ENCODE measurements around the gene GNA12. TPM values are rescaled to one million over a fixed set of nuclear protein-coding genes. Genes with fewer than 3 reads are reported as not detected.
A peak's percentile ranks its signal among the peaks of the same experiment; 100 is the strongest.

GNA12 gene
- polyA plus RNA-seq, 3 donors = 36.8 to 46.9 (median 42.7) TPM

- no peak for DNase-seq (ENCODE audit: extremely low read depth in 1 of 11, low read depth in 9 of 11, low spot score in 4 of 11)
These were observed 6.0 kb upstream of the GNA12 start for GRCh38 chr7:2849941-2850766.

DNA sequence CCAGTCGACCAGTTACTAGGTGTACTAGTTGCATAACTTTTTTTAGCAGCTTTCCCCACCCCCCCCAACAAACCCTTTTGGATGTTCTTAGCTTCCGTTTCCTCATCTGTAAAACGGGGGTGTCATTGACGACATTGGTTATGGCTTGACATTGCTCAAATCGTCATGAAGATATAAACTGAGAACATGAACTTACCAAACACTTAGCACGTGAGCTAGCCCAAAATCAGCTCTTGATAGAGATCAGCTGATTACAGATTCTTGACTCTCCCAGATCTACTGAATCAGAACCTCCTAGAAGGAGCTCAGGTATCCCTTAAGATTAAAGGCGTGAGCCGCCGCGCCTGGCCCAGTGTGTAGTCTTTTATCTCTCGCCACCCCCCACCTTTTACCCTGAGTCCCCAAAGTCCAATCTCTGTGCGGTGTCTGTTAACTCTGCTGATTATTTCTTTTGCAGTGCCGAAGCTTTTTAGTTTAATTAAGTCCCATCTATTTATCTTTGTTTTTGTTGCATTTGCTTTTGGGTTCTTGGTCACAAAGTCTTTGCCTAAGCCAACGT lies 1.0 kb upstream of the GNA12 start:
- DNase-seq (ENCODE audit: extremely low read depth in 1 of 11, low read depth in 9 of 11, low spot score in 4 of 11) = no peak

DNA sequence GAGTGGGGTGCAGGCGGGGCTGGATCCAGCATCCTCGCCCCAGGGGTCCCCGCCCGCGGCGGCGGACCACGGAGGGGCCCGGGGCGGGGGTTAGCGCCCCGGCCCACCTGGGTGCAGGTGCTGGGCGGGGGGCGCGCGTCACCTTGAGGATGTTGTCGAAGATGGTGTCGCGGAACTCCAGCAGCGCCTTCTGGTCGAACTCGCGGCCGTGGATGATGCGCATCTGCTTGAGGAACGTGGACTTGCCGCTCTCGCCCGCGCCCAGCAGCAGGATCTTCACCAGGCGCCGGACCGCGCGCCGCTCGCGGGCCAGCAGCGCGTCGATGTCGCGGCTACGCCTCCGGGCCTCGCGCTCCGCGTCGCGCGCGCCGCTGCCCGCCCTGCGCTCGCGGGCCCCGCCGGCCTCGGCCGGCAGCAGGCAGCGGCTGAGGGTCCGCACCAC lies 376 bp downstream of the GNA12 start:
- DNase-seq (ENCODE audit: extremely low read depth in 1 of 11, low read depth in 9 of 11, low spot score in 4 of 11) = peak in 1 of 11 donors; percentile 34

DNA sequence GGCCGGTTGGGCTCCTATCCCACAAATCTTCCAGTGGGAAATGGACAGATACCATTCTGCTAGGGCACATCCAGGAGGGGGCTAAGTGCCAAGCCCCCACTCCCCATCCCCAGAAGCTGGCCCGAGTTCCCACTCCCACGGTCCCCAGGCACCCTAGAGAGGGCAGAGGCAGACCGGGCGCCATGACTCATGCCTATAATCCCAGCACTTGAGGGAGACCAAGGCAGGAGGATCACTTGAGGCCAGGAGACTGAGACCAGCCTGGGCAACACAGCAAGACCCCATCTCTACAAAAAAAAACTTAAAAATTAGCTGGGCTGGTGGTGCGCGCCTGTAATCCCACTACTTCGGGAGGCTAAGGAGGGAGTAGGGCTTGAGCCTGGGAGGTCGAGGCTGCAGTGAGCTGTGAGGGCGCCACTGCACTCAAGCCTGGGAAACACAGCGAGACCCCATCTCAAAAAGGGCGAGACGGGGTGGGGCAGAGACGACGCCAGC lies 870 bp downstream of the GNA12 start:
- no peak for DNase-seq (ENCODE audit: extremely low read depth in 1 of 11, low read depth in 9 of 11, low spot score in 4 of 11)

DNA sequence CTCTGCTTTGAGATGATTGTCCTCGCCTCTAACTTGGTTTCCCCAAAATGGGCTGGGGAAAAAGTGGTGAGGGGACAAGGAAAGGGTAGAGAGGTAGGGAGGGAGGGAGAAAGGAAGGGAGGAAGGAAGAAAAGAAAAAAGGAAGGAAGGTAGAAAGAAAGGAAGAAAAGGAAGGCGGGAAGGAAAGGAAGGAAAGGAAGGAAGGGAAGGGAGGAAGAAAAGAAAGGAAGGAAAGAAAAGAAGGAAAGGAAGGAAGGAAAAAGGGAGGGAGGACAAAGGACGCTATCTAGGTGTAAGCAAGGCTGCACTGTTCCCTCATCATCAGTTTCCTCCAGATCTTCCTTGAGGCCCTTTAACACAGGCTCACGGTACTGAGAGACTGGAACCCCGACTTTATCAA lies 2.2 kb downstream of the GNA12 start:
- DNase-seq (ENCODE audit: extremely low read depth in 1 of 11, low read depth in 9 of 11, low spot score in 4 of 11) = no peak

DNA sequence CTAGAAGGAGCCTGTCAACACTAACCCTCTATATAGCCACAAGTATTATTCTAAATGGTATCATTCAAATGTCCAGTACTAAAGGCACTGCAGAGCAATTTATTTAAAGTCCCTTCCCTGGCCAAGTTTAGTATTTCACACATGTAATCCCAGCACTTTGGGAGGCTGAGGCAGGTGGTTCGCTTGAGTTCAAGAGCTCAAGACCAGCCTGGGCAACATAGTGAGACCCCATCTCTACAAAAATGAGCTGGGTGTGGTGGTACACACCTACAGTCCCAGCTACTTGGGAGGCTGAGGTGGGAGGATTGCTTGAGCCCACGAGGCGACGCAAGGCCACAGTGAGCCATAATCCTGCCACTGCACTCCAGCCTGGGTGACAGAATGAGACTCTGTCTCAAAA lies 3.6 kb downstream of the GNA12 start:
- no peak for DNase-seq (ENCODE audit: extremely low read depth in 1 of 11, low read depth in 9 of 11, low spot score in 4 of 11)

DNA sequence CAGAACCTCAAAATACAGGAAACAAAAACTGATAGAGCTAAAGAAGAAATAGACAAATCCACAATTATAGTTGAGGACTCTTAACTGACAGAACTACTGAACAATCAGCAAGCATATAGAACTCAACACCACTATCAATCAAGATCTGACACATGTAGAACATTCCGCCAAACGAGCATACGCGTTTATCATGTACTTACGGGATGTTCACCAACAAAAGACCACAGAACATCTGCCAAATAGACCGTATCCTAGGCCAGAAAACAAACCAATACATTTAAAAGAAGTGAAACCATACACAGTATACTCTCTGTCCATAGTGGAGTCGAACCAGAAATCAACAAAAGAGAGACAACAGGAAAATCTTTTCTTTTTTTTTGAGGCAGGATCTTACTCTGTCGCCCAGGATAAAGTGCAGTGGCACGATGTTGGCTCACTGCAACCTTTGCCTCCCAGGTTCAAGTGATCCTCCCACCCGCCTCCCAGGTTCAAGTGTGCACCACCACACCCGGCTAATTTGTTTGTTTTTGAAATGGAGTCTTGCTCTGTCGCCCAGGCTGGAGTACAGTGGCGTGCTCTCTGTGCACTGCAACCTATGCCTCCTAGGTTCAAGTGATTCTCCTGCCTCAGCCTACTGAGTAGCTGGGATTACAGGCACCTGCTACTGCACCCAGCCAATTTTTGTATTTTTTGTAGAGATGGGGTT lies 5.1 kb downstream of the GNA12 start:
- no peak for DNase-seq (ENCODE audit: extremely low read depth in 1 of 11, low read depth in 9 of 11, low spot score in 4 of 11)

- no peak for DNase-seq (ENCODE audit: extremely low read depth in 1 of 11, low read depth in 9 of 11, low spot score in 4 of 11)
These were observed 5.7 kb downstream of the GNA12 start for GRCh38 chr7:2838451-2838850.

DNA sequence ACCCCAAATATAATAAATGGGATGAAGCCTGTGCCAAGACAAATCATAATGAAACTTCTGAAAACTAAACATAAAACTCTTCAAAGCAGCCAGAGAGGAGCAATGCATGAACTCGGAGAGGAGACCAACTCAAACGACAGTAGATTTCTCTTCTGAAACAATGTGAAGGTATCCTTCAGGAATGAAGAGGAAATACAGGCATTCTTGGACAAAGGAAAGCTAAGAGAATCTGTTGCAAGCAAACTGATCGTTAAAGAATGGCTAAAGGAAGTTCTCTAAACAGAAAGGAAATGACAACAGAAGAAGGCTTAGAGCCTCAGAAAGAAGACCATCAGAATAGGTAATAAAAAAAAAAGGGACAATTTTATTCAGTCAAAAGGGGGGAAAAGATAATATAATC lies 6.6 kb downstream of the GNA12 start:
- no peak for DNase-seq (ENCODE audit: extremely low read depth in 1 of 11, low read depth in 9 of 11, low spot score in 4 of 11)

- DNase-seq (ENCODE audit: extremely low read depth in 1 of 11, low read depth in 9 of 11, low spot score in 4 of 11) = no peak
These were observed 9.2 kb downstream of the GNA12 start for GRCh38 chr7:2834748-2835441.

DNA sequence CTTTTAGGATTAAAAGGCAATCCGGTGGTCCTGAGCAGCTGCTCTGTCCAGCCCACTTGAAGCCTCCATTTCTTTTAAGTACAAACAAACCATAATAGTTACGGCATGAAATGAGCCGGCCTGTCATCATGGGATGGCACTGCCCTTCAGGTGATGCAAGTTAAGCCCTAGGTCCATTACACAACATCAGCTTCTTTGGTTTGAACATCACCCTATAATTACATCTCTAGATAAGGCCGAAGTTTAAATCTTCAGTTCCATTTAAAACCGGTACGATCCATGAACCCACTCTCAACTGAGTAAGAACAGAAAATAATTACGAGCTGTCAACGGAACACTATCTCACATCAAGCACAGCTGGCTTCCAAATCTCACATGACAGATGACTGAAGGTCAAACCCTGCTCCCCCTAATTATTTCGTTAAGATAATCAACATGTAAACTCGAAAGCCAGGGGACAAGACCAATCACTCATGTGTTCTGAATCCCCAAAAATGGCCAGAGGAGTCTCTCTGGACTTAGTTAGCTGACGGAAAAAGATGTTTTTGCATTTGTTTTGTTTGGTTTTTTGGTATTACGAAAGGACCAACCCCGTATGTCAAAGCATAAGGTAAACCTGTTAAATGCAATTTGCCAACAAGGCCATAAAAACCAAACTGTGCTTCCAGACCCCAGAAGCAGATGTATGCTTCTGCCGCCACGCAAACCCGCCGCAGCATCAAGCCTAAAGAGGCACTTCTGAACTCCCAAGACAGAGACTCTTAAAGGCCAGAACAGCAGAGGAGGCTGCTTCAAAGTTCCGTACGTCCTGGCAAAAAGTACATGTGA lies 10.8 kb downstream of the GNA12 start:
- DNase-seq (ENCODE audit: extremely low read depth in 1 of 11, low read depth in 9 of 11, low spot score in 4 of 11) = no peak

- no peak for DNase-seq (ENCODE audit: extremely low read depth in 1 of 11, low read depth in 9 of 11, low spot score in 4 of 11)
These were observed 11.6 kb downstream of the GNA12 start for GRCh38 chr7:2832461-2832860.

DNA sequence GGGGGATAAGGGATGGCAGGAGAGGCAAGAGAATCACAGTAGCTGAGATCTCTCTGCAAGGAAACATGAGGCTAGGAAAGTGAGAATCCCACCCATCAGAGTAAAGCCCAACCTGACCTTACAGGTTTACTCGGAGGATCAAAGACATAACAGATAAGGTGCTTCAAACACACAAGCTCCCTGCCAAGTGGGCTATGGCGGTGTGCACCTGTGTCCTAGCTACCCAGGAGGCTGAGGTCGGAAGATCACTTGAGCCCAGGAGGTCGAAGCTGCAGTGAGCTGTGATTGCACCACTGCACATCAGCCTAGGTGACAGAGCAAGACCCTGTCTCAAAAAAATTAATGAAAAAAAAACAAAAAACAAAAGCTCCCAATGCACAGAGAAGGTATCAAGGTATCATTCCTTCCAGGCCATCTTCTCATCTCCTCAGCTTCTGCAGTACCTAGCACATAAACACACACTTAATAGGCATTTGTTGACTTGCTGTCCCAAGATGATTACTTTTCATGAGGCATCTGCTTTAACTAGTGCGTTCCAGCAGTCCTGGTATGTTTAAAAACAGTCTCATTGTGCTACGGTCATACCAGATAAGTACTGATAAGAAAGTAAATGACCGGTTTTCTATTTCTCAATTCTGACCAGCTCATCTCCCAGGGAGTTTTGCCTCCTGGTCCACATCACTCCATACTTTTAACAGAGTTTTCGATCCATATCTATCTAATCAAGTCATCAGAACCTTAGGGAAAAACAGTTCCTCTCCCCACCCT lies 13.3 kb downstream of the GNA12 start:
- no peak for DNase-seq (ENCODE audit: extremely low read depth in 1 of 11, low read depth in 9 of 11, low spot score in 4 of 11)

DNA sequence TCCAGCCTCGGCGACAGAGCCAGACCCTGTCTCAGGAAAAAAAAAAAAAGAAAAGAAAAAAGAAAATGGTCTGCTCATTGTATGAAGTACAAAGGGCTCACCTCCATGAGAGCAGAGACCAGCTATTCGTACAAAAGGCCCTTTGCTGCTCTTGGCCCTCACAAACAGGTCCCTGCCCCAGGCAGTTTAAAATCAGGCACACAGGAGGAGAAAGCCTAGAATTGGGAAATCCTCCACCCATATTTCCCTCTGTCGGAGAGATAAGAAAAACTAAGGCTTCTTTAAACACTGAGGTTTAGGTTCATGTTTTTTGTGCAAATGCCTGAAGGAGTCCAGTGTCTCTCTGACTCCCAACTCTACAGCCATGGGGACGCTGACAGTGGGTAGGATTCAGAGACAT lies 15.1 kb downstream of the GNA12 start:
- no peak for DNase-seq (ENCODE audit: extremely low read depth in 1 of 11, low read depth in 9 of 11, low spot score in 4 of 11)

DNA sequence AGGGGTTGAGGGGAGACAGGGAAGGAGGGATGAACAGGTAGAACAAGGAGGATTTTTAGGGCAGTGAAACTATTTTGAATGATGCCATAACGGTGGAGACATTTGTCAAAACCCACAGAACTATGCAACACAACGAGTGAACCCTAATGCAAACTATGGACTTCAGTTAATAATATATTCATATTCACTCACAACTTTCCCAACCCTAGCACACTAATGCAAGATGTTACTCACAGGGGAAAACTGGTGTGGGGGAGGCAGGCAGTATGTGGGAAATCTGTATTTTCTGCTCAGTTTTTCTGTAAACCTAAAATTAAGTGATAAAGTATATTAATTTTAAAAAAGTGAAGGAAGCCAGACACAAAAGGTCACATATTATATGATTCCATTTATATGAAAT lies 17.3 kb downstream of the GNA12 start:
- no peak for DNase-seq (ENCODE audit: extremely low read depth in 1 of 11, low read depth in 9 of 11, low spot score in 4 of 11)

- no peak for DNase-seq (ENCODE audit: extremely low read depth in 1 of 11, low read depth in 9 of 11, low spot score in 4 of 11)
These were observed 18.4 kb downstream of the GNA12 start for GRCh38 chr7:2825559-2826227.

GRCh38 chr7:2824678-2825461 lies 19.2 kb downstream of the GNA12 start:
- no peak for DNase-seq (ENCODE audit: extremely low read depth in 1 of 11, low read depth in 9 of 11, low spot score in 4 of 11)

All from renal cortex interstitium (tissue), 11 donors.